Measurements from ENCODE around the gene GRID2. TPM values are rescaled to one million over a fixed set of nuclear protein-coding genes. Genes with fewer than 3 reads are reported as not detected.

Gene GRID2
- total and polyA plus RNA-seq, 4 donors: under 0.01 to 0.02 TPM; not detected in 2

GRCh38 chr4:93348896-93349295, 1045.1 kb downstream of the GRID2 start:
- Histone ChIP-seq H3K27ac (ENCODE audit: low read depth in 1 of 2, low read length in 2 of 2) (no peak overlapping the region), H3K36me3 (ENCODE audit: control insufficient read depth in 4 of 4, insufficient read depth in 3 of 4, low read depth in 1 of 4, low read length in 3 of 4) (no peaks in the 10 kb centered on the region), H3K4me3 (ENCODE audit: low read depth in 1 of 3, low read length in 3 of 3) (no peak overlapping the region), H3K4me1 (ENCODE audit: control insufficient read depth in 4 of 4, insufficient read depth in 4 of 4, low read length in 3 of 4) (no peaks in the 10 kb centered on the region), H3K9ac (ENCODE audit: low read depth in 1 of 2, low read length in 2 of 2) (no peak overlapping the region), H3K9me3 (ENCODE audit: control insufficient read depth in 4 of 4, low read length in 3 of 4) (no peaks in the 10 kb centered on the region), H3K27me3 (ENCODE audit: control insufficient read depth in 4 of 4, insufficient read depth in 4 of 4, low read length in 3 of 4) (no peaks in the 10 kb centered on the region)
- no peak for DNase-seq (ENCODE audit: low spot score)
- WGBS: 90% methylated on average over 3 of the region's 3 CpGs
- TF ChIP-seq, protein P1, sequence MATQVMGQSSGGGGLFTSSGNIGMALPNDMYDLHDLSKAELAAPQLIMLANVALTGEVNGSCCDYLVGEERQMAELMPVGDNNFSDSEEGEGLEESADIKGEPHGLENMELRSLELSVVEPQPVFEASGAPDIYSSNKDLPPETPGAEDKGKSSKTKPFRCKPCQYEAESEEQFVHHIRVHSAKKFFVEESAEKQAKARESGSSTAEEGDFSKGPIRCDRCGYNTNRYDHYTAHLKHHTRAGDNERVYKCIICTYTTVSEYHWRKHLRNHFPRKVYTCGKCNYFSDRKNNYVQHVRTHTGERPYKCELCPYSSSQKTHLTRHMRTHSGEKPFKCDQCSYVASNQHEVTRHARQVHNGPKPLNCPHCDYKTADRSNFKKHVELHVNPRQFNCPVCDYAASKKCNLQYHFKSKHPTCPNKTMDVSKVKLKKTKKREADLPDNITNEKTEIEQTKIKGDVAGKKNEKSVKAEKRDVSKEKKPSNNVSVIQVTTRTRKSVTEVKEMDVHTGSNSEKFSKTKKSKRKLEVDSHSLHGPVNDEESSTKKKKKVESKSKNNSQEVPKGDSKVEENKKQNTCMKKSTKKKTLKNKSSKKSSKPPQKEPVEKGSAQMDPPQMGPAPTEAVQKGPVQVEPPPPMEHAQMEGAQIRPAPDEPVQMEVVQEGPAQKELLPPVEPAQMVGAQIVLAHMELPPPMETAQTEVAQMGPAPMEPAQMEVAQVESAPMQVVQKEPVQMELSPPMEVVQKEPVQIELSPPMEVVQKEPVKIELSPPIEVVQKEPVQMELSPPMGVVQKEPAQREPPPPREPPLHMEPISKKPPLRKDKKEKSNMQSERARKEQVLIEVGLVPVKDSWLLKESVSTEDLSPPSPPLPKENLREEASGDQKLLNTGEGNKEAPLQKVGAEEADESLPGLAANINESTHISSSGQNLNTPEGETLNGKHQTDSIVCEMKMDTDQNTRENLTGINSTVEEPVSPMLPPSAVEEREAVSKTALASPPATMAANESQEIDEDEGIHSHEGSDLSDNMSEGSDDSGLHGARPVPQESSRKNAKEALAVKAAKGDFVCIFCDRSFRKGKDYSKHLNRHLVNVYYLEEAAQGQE (IDR thresholded peaks at IDR 0.05): no peak
- TF ChIP-seq HNF4G (IDR thresholded peaks at IDR 0.05) (no peak), FOXA1 (IDR thresholded peaks at IDR 0.05) (no peak)

DNA sequence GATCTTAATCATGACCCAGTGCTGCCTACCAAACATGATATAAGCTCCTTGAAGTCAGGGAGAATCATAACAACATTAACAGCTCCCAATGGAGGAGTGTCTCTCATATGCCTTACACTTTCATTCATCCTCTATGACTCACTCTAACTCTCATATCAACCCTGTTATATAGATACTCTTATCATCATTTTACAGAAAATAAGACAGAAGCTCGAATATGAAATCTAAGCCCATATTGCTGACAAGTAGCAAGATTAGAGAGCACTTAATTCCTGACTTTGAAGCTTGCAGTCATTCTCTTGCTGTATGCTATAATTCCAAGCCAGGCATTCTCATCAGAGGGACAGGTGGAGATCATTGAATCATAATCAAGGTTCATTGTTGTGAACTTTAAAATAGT, 1048.1 kb downstream of the GRID2 start:
- H3K9ac ChIP-seq (ENCODE audit: low read depth in 1 of 2, low read length in 2 of 2): no peak overlapping the region
- TF ChIP-seq, protein P1 (IDR thresholded peaks at IDR 0.05): no peak
- TF ChIP-seq FOXA2 (IDR thresholded peaks at IDR 0.05) (no peak), RXRA (IDR thresholded peaks at IDR 0.05) (no peak), GABPA (IDR thresholded peaks at IDR 0.05 in 1 of 2, conservative IDR thresholded peaks at IDR 0.05 in 1 of 2) (no peak), JUND (IDR thresholded peaks at IDR 0.05) (no peak), HNF4G (IDR thresholded peaks at IDR 0.05) (no peak), FOXA1 (IDR thresholded peaks at IDR 0.05) (no peak), EGR1 (IDR thresholded peaks at IDR 0.05; ENCODE audit: low read depth in 2 of 2) (no peak), NR2F2 (IDR thresholded peaks at IDR 0.05) (no peak)
- TF ChIP-seq, protein P2, sequence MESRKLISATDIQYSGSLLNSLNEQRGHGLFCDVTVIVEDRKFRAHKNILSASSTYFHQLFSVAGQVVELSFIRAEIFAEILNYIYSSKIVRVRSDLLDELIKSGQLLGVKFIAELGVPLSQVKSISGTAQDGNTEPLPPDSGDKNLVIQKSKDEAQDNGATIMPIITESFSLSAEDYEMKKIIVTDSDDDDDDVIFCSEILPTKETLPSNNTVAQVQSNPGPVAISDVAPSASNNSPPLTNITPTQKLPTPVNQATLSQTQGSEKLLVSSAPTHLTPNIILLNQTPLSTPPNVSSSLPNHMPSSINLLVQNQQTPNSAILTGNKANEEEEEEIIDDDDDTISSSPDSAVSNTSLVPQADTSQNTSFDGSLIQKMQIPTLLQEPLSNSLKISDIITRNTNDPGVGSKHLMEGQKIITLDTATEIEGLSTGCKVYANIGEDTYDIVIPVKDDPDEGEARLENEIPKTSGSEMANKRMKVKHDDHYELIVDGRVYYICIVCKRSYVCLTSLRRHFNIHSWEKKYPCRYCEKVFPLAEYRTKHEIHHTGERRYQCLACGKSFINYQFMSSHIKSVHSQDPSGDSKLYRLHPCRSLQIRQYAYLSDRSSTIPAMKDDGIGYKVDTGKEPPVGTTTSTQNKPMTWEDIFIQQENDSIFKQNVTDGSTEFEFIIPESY (IDR thresholded peaks at IDR 0.05): no peak
- TF ChIP-seq, protein P3, sequence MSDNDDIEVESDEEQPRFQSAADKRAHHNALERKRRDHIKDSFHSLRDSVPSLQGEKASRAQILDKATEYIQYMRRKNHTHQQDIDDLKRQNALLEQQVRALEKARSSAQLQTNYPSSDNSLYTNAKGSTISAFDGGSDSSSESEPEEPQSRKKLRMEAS (IDR thresholded peaks at IDR 0.05): no peak
- no peaks in the 10 kb centered on the region for H3K36me3 ChIP-seq (ENCODE audit: control insufficient read depth in 4 of 4, insufficient read depth in 3 of 4, low read depth in 1 of 4, low read length in 3 of 4)
- H3K9me3 ChIP-seq (ENCODE audit: control insufficient read depth in 4 of 4, low read length in 3 of 4): no peaks in the 10 kb centered on the region
- H3K27me3 ChIP-seq (ENCODE audit: control insufficient read depth in 4 of 4, insufficient read depth in 4 of 4, low read length in 3 of 4): no peaks in the 10 kb centered on the region
- no peak for DNase-seq (ENCODE audit: low spot score)
- H3K27ac ChIP-seq (ENCODE audit: low read depth in 1 of 2, low read length in 2 of 2): no peak overlapping the region
- H3K4me3 ChIP-seq (ENCODE audit: low read depth in 1 of 3, low read length in 3 of 3): no peak overlapping the region
- 24% methylated on average over 1 of the region's 1 CpG for WGBS
- no peaks in the 10 kb centered on the region for H3K4me1 ChIP-seq (ENCODE audit: control insufficient read depth in 4 of 4, insufficient read depth in 4 of 4, low read length in 3 of 4)

Measured in liver (tissue), 9 donors.